ENCODE results near the gene LCN15.

DNA sequence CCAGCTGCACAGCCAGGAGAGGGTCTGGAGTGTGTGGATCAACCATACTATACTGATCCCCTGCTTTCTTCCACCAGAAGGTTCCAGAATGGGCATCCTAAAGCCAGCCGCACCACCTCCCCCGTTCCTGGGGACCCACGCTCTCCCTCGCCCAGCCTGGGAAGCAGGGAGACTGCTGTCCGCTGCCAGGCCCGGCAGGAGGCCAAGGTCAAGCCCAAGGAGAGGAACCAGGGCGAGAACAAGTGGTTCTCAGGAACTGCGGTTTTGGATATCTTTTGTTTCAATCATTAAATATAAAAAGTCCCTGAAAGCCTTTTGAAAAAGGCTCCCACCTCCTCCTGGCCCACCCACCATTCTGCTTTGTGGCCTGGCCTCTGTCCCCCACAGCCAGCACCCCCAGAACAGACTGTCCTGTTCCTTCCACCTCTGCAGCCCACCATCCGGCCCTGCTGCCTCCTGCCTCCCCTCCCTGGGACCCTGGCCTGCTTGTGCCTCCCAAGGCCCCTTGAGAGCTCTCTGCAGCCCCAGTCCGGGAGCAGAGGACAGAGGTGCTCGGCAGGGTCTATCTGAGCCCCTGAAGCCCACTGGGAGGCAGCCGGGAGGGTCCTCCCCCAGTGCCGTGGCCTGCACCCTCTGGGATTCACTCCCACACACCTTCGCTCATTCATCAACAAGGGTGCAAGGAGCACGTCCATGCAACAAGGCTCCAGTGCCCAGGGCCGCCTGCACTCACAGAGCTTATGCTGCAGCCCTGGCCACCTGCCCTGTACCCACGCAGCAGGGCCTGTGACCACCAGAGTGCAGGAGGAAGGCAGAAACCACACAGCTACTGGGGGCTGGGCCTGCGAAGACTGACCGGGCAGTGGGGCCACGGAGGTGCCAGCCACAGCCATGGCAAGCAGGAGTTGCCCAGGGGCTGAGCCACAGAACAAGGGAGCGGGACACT is 15.4 kb downstream of the LCN15 start:
- no peak for TF ChIP-seq CTCF (conservative IDR thresholded peaks at IDR 0.05)
- TF ChIP-seq EZH2 (IDR thresholded peaks at IDR 0.05; ENCODE audit: low read depth): no peak
